HK-2 (cell line): ENCODE data around the gene SPZ1.
A peak's percentile ranks its signal among the peaks of the same experiment; 100 is the strongest.
"Not testable (repeated sequence)": the region's sequence is repeated elsewhere in the genome, so short reads cannot be mapped to it uniquely, and the experiment has no call there.

Experiments
- DNase-seq: peaks from one replicate; pipeline ENCODE4 v3.0.0-alpha.2; 2018; ENCODE audit not compliant: unreplicated experiment

Gene SPZ1

GRCh38 chr5:80339116-80339515 lies 19.3 kb downstream of the SPZ1 start:
- no peak for DNase-seq

- no peak for DNase-seq
Observed at GRCh38 chr5:80341016-80341775, 21.4 kb downstream of the SPZ1 start.

GRCh38 chr5:80343067-80343466 lies 23.3 kb downstream of the SPZ1 start:
- no peak for DNase-seq

- DNase-seq: peak; percentile 3
Observed at GRCh38 chr5:80346055-80346454, 26.3 kb downstream of the SPZ1 start.

- DNase-seq: no peak
Observed at GRCh38 chr5:80348171-80348570, 28.4 kb downstream of the SPZ1 start.

- not testable (repeated sequence) for DNase-seq
Observed at GRCh38 chr5:80351019-80351418, 31.2 kb downstream of the SPZ1 start.

GRCh38 chr5:80355686-80356085 lies 35.9 kb downstream of the SPZ1 start:
- DNase-seq: no peak

- DNase-seq: no peak
Observed at GRCh38 chr5:80357671-80358070, 37.9 kb downstream of the SPZ1 start.

GRCh38 chr5:80360914-80361444 lies 41.2 kb downstream of the SPZ1 start:
- DNase-seq: no peak

- no peak for DNase-seq
Observed at GRCh38 chr5:80364892-80365291, 45.1 kb downstream of the SPZ1 start.

- DNase-seq: no peak
Observed at GRCh38 chr5:80368661-80369480, 49.1 kb downstream of the SPZ1 start.

- DNase-seq: no peak
Observed at GRCh38 chr5:80369521-80369920, 49.7 kb downstream of the SPZ1 start.

- no peak for DNase-seq
Observed at GRCh38 chr5:80370390-80370789, 50.6 kb downstream of the SPZ1 start.
